ENCODE results near the gene KIAA1586.

DNA sequence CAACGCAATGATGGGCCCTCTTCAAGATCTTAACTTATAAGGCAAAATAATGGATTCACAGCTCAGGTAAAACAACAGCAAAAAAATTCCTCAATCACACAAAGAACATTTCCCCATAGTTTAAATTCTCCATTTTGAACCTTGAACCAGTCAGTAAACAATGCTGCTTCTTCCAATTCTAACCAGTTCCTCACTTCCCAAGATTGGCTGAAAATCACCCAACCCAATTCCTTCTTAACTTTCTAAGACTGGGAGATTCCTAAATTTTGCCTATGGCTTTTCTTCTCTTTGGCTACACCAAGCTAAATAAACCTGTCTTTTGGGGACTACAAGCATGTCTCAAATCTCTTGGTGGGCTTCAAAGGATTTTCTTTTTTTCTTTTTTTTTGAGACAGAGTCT, 40.4 kb downstream of the KIAA1586 start:
- TF ChIP-seq, protein P1, sequence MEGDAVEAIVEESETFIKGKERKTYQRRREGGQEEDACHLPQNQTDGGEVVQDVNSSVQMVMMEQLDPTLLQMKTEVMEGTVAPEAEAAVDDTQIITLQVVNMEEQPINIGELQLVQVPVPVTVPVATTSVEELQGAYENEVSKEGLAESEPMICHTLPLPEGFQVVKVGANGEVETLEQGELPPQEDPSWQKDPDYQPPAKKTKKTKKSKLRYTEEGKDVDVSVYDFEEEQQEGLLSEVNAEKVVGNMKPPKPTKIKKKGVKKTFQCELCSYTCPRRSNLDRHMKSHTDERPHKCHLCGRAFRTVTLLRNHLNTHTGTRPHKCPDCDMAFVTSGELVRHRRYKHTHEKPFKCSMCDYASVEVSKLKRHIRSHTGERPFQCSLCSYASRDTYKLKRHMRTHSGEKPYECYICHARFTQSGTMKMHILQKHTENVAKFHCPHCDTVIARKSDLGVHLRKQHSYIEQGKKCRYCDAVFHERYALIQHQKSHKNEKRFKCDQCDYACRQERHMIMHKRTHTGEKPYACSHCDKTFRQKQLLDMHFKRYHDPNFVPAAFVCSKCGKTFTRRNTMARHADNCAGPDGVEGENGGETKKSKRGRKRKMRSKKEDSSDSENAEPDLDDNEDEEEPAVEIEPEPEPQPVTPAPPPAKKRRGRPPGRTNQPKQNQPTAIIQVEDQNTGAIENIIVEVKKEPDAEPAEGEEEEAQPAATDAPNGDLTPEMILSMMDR (IDR thresholded peaks at IDR 0.05; ENCODE audit: poor library complexity): no peak
- TF ChIP-seq EZH2phosphoT487 (IDR thresholded peaks at IDR 0.05; ENCODE audit: low read depth, severe bottlenecking, unreplicated experiment) (no peak), EZH2 (IDR thresholded peaks at IDR 0.05; ENCODE audit: borderline replicate concordance) (no peak)
